ENCODE results near the gene CRADD. TPM values are rescaled to one million over a fixed set of nuclear protein-coding genes. Genes with fewer than 3 reads are reported as not detected.
"Not testable (repeated sequence)": the region's sequence is repeated elsewhere in the genome, so short reads cannot be mapped to it uniquely, and the experiment has no call there.

Gene CRADD
- total RNA-seq, 1 donor from 2014 or later: 10.3 TPM

- no peak for DNase-seq
Measured at GRCh38 chr12:93785249-93786010, 108.3 kb downstream of the CRADD start.

GRCh38 chr12:93786656-93787397, 109.7 kb downstream of the CRADD start:
- no peak for DNase-seq

GRCh38 chr12:93788853-93789252, 111.7 kb downstream of the CRADD start:
- DNase-seq: no peak

- DNase-seq: no peak
Measured at GRCh38 chr12:93789767-93790166, 112.6 kb downstream of the CRADD start.

- DNase-seq: no peak
Measured at GRCh38 chr12:93790472-93791152, 113.4 kb downstream of the CRADD start.

GRCh38 chr12:93793007-93793406, 115.8 kb downstream of the CRADD start:
- no peak for DNase-seq

- DNase-seq: no peak
Measured at GRCh38 chr12:93793983-93794382, 116.8 kb downstream of the CRADD start.

GRCh38 chr12:93794738-93795137, 117.6 kb downstream of the CRADD start:
- no peak for DNase-seq

GRCh38 chr12:93795352-93795751, 118.2 kb downstream of the CRADD start:
- no peak for DNase-seq

GRCh38 chr12:93796729-93797128, 119.6 kb downstream of the CRADD start:
- no peak for DNase-seq

GRCh38 chr12:93798279-93799151, 121.3 kb downstream of the CRADD start:
- DNase-seq: no peak

- DNase-seq: not testable (repeated sequence)
Measured at GRCh38 chr12:93801666-93802065, 124.5 kb downstream of the CRADD start.

GRCh38 chr12:93802293-93802692, 125.1 kb downstream of the CRADD start:
- no peak for DNase-seq

- DNase-seq: no peak
Measured at GRCh38 chr12:93802698-93803423, 125.7 kb downstream of the CRADD start.

- DNase-seq: no peak
Measured at GRCh38 chr12:93803424-93803807, 126.2 kb downstream of the CRADD start.

GRCh38 chr12:93804392-93805179, 127.4 kb downstream of the CRADD start:
- DNase-seq: no peak

- no peak for DNase-seq
Measured at GRCh38 chr12:93805736-93806141, 128.6 kb downstream of the CRADD start.

GRCh38 chr12:93807354-93807753, 130.2 kb downstream of the CRADD start:
- no peak for DNase-seq

GRCh38 chr12:93808169-93808899, 131.2 kb downstream of the CRADD start:
- no peak for DNase-seq

- no peak for DNase-seq
Measured at GRCh38 chr12:93812626-93813025, 135.5 kb downstream of the CRADD start.

All from occipital lobe (tissue), 2 donors.